Upper lobe of right lung (tissue), 1 donor: ENCODE measurements around the gene TMEM69. TPM values are rescaled to one million over a fixed set of nuclear protein-coding genes. Genes with fewer than 3 reads are reported as not detected.

ENCODE experiments used
- ATAC-seq: fragments of 200-7000 bp; cut with Tn5 transposase; one replicate; pipeline ENCODE4 v1.9.1; 2020; ENCODE audit warnings: mild to moderate bottlenecking, moderate library complexity
- DNase-seq: peaks from one replicate; pipeline ENCODE4 v3.0.0-alpha.2; 2020
- H3K27ac ChIP-seq: fragments of 200-600 bp; one replicate; pipeline ENCODE4 v1.8.0; 2022
- H3K27me3 ChIP-seq: fragments of 200-600 bp; one replicate; pipeline ENCODE4 v1.8.0; 2022; ENCODE audit warnings: mild to moderate bottlenecking
- H3K36me3 ChIP-seq: fragments of 200-600 bp; one replicate; pipeline ENCODE4 v1.8.0; 2022
- H3K4me1 ChIP-seq: fragments of 200-600 bp; one replicate; pipeline ENCODE4 v1.8.0; 2022
- H3K4me3 ChIP-seq: fragments of 200-600 bp; one replicate; pipeline ENCODE4 v1.8.0; 2022; ENCODE audit warnings: mild to moderate bottlenecking
- H3K9me3 ChIP-seq: fragments of 200-600 bp; one replicate; pipeline ENCODE4 v1.8.0; 2022
- intact Hi-C: fragments of 100-400 bp; cut with DNase I; formaldehyde crosslinking; loops from one replicate; pipeline ENCODE4 v1.11.0; 2022
- total RNA-seq: library from RNA; stranded (reverse); fragmentation: NEBNext Ultra II Directional; extraction: Animal tissue kit (Norgen Biotek cat#: 25700); gene quantifications from one replicate; pipeline ENCODE4 v1.2.1, GENCODE V29; 2021
- TF ChIP-seq, protein P1 (sequence below): fragments of 200-600 bp; IDR thresholded peaks from one replicate; pipeline ENCODE4 v1.8.0; 2022; ENCODE audit warnings: antibody characterized with exemption
- donor health status: DM: no; HTN: yes; CAD: no; lungs with severe emphysema.

TMEM69 gene
- total RNA-seq, 1 donor from 2014 or later: 15.5 TPM

DNA sequence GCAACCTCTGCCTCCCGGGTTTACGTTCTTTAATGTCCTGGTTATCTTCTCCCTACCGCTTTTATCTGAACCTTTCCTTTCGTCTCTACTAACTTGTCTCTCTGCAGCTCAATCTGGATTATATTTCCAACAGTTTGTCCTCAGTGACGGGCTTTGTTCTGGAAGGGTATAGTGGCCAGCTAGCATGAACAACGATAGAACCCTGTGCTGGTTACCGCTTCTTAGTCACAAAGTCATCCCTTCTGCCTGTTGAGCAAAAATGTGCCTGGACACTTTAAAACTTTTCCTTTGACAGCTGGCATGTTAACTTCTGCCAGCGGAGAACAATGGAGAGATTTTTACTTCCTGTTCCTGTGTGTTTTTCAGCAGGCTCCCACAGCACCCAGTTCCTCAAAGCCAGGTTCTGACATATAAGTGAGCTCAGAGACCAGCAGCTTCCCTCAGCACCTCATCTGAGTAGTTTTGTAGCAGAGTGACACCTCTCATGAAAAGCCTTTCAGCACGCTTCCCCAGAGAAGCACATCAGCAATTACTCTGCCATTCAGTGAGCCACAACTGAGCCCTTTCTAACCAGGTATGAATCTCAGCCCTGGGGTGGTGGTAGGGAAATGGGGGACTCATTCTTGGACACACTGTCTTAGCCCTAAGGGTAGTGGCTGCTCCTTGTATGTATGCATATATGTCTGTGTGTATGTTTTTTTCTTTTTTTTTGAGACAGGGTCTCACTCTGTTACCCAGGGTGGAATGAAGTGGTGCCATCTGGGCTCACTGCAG lies 40.5 kb upstream of the TMEM69 start:
- Histone ChIP-seq H3K9me3 (no peaks in the 10 kb centered on the region), H3K4me1 (peaks cover 9% of the 10 kb centered on the region), H3K4me3 (no peak overlapping the region), H3K27ac (no peak overlapping the region), H3K27me3 (no peaks in the 10 kb centered on the region), H3K36me3 (peaks cover 50% of the 10 kb centered on the region)
- no peak for DNase-seq
- peak; percentile 66 for ATAC-seq
- TF ChIP-seq, protein P1, sequence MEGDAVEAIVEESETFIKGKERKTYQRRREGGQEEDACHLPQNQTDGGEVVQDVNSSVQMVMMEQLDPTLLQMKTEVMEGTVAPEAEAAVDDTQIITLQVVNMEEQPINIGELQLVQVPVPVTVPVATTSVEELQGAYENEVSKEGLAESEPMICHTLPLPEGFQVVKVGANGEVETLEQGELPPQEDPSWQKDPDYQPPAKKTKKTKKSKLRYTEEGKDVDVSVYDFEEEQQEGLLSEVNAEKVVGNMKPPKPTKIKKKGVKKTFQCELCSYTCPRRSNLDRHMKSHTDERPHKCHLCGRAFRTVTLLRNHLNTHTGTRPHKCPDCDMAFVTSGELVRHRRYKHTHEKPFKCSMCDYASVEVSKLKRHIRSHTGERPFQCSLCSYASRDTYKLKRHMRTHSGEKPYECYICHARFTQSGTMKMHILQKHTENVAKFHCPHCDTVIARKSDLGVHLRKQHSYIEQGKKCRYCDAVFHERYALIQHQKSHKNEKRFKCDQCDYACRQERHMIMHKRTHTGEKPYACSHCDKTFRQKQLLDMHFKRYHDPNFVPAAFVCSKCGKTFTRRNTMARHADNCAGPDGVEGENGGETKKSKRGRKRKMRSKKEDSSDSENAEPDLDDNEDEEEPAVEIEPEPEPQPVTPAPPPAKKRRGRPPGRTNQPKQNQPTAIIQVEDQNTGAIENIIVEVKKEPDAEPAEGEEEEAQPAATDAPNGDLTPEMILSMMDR: no peak
- intact Hi-C loops: no loop called here

DNA sequence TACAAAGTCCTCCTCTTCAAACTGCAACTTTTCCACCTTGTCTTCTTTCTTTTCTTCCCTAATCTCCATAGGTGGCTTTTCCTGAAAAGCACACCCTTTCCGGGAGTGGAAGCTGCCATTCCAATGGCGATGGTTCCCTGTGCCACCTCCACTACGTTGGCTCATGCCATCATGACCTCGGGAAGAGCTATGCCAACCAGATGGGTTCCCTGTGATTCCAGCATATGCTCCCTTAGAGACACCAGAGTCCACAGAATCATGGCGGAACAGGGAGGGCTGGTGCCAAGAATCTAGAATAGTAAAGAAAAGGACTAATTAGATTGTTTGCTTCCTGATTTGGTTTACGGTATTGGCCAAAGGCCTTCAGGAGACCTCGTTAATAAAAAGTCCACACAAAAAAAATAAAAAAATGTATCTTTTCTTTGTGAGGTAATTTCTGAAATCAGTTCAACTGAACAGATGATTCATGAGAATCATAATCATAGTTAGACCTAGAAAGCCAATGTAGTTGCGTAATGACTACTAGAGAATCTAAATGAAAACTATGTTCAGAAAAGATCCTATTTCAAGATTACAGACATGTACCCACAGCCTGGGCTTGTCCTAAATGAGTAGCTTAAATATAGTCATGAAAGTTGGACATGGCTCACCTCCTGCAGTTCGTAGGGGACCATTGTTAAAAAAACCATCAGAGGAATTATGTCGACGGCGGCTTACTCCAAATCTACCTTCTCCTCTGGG lies 33.3 kb upstream of the TMEM69 start:
- Histone ChIP-seq H3K4me3 (no peak overlapping the region), H3K27me3 (no peaks in the 10 kb centered on the region), H3K9me3 (no peaks in the 10 kb centered on the region), H3K4me1 (no peaks in the 10 kb centered on the region), H3K36me3 (peaks cover 100% of the 10 kb centered on the region), H3K27ac (no peak overlapping the region)
- DNase-seq: no peak
- intact Hi-C loops: no loop called here
- TF ChIP-seq, protein P1: no peak
- ATAC-seq: no peak

DNA sequence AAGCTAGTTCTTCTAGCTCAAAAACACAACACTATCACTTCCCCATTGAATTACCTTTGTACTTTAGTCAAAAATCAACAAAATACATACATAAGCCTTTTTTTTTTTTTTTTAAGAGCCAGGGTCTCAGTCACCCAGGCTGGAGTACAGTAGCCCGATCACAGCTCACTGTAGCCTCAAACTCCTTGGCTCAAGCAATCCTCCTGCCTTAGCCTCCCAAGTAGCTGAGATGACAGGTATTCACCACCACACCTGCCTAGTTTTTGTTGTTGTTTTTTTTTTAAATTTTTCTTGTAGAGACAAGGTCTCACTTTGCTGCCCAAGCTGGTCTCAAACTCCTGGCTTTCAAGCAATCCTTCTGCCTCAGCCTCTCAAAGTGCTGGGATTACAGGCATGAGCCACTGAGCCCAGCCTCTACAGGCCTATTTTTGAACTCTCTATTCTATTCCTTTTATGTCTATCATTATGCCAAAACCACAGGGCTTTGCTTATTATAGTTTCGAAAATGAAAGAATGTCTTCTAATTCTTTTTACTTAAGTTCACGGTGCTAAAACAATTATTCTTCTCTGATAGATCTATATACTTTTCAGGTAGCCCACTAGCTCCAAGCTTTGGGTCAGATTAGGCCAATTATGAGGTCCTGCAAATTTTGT lies 31.3 kb upstream of the TMEM69 start:
- ATAC-seq (no peak), DNase-seq (no peak)
- Histone ChIP-seq H3K4me1 (no peaks in the 10 kb centered on the region), H3K27ac (no peak overlapping the region), H3K9me3 (no peaks in the 10 kb centered on the region), H3K27me3 (no peaks in the 10 kb centered on the region), H3K36me3 (peaks cover 94% of the 10 kb centered on the region), H3K4me3 (no peak overlapping the region)
- TF ChIP-seq, protein P1: no peak
- intact Hi-C loops: no loop called here

DNA sequence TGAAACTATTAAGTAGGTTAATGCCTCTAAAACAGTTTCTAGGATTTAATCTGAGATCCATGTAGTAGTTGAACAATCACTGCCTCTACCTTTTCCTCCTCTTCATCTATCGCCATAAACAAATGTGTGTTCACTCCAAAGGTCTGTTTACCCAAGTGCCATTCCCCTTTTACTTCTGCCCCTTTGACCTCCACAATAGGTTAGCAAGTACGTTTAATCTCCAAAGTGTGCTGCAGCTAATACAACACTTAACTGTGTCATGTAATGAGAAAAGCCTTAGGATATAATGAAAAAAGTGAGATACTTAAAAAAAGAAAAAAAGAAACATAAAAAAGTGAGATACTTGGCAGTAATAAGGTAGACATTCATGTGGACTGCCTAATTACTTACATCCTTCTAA lies 29.8 kb upstream of the TMEM69 start:
- ATAC-seq (no peak), DNase-seq (no peak)
- Histone ChIP-seq H3K4me3 (no peak overlapping the region), H3K4me1 (no peaks in the 10 kb centered on the region), H3K9me3 (no peaks in the 10 kb centered on the region), H3K36me3 (peaks cover 79% of the 10 kb centered on the region), H3K27me3 (no peaks in the 10 kb centered on the region), H3K27ac (no peak overlapping the region)
- intact Hi-C loops: no loop called here
- TF ChIP-seq, protein P1: no peak

DNA sequence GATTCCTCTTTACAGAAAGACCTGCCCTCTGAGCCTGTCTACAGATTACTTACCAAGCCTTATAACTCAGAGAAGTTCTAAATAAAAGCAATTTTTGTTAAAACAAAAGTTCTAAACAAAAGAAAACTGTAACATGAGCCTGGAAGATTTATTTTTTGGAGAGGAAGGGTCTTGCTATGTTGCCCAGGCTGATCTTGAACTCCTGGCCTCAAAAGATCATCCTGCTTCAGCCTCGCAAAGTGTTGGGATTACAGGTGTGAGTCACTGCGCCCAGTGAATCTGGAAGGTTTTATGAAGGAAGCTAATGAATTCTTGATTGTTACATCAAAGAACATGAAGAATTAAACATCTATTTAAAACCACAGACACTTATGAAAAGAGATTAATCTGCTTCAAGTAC lies 28.8 kb upstream of the TMEM69 start:
- no peaks in the 10 kb centered on the region for H3K27me3 ChIP-seq
- TF ChIP-seq, protein P1: no peak
- DNase-seq (no peak), ATAC-seq (no peak)
- H3K4me1 ChIP-seq: no peaks in the 10 kb centered on the region
- intact Hi-C loops: no loop called here
- no peaks in the 10 kb centered on the region for H3K9me3 ChIP-seq
- no peak overlapping the region for H3K27ac ChIP-seq
- H3K36me3 ChIP-seq: peaks cover 69% of the 10 kb centered on the region
- no peak overlapping the region for H3K4me3 ChIP-seq
